GM10266 (cell line): ENCODE measurements around the gene WNK4.

Experiments used
- DNase-seq: peaks from one replicate; pipeline ENCODE4 v3.0.0; 2012; ENCODE audit errors: extremely low spot score
- CTCF ChIP-seq: IDR thresholded peaks from 2 replicates; pipeline ENCODE4 v1.5.1; 2012; ENCODE audit warnings: mild to moderate bottlenecking, low read depth; ENCODE audit not compliant: control insufficient read depth, insufficient read depth; ENCODE audit errors: missing control alignments

The WNK4 gene

DNA sequence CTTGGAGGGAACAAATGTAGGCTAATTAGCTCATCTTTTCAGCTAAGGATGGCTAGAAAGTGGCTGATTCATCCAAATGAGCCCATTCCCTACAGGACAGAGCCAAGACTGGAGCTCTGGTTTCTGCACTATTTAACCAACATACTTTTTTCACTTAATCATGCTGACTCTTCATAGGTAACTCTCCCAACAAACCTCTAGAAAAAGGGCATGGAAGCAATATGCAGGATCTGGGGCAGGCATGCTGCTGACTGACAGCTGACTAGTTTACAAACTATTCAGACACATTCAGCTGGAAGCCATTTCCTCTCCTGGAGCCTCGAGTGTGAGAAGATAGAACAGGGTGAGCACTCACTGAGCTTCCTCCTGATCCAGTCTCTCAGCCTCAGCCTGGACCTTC, 37.5 kb downstream of the WNK4 start:
- no peak for DNase-seq
- TF ChIP-seq CTCF, result no peak

GRCh38 chr17:42818379-42818778, 38.0 kb downstream of the WNK4 start:
- no peak for DNase-seq
- TF ChIP-seq CTCF, result no peak

DNA sequence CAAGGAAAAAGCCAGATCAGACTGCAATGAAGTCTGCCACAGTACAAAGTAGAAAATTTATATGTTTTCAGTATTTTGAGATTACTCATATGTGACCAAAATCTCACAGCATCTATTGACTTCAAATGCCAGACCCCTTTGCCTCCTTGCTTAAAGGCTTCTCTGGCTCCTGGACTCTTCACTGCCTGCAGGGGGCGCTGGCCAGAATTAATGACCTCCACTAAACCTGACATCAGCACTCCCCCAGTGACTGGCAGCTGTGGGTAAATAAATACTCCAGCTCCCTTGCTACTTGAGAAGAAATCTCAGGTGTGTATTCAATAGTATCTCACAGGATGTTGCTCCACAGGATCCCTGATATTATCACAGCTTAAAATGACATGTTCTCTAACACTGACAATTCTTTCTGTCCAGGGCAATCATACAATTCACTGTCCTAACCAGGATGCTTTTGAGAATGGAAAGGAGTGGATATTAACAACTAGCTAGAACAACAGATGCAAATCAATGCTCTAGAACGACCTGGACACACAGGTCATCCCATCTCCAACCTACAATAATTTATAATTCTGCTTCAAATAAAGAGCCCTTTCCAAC, 39.6 kb downstream of the WNK4 start:
- peak; percentile 53 for DNase-seq
- peak; percentile 77 for TF ChIP-seq CTCF

DNA sequence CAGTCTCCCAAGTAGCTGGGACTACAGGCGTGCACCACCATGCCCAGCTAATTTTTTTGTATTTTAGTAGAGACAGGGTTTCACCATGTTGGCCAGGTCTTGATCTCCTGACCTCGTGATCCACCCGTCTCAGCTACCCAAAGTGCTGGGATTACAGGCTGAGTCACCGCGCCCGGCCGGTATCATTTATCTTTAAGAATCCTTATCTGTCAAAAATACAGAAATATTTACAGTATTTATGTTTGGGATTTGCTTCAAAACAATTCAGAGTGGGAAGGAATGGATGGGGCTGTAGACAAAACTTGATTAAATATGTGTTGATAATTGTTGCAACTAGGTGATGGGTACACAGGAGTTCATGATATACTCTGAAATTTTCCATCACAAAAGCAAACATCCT, 40.8 kb downstream of the WNK4 start:
- TF ChIP-seq CTCF, result no peak
- DNase-seq, result no peak

DNA sequence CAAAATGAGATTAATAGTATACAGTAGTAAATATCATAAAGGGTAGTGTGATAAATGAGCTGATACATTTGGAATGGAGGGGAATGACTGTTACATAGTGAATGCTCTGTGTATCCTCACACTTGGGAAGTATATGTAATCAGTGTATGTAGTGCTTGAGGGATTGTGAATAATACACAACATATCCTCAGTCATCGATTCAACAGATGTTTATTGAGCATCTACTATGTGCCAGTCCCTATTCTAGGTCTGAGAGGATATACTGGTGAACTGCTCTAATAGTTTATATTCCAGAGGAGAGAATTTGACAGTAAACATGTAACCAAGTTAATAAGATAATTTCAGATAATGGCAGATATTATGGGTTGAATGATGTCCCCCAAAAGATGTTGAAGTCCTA, 47.1 kb downstream of the WNK4 start:
- no peak for DNase-seq

DNA sequence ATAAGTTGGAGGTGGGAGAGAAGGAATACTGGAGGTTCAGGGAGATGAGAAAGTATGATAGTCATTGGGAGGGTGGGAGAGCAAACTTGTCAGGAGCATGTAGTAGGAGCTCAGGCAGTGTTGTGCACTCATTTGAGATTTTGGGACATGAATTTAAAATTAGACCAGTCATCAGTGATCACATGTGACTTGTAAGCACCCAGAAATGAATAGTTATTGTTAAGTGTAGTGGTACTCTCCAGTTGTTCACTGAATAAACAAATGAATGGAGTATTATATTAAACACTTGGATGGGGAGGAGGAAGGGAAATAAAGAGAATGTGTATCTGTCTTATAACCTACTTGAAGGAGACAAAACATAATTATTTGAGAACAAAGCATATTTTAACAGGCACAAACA, 50.6 kb downstream of the WNK4 start:
- DNase-seq, result no peak
- no peak for TF ChIP-seq CTCF

More for the DNA sequence above, 47.1 kb downstream of the WNK4 start:
- TF ChIP-seq CTCF, result no peak

GRCh38 chr17:42832213-42832933, 52.0 kb downstream of the WNK4 start:
- DNase-seq, result no peak
- no peak for TF ChIP-seq CTCF
